Stomach (tissue), 4 donors: ENCODE data around the gene LOC128125822.

Experiments
- CTCF ChIP-seq, 7 experiments: fragments of 450-650 bp in 4 of 7; fragments of 200-600 bp in 3 of 7; sonication (generic) in 3 of 7; IDR thresholded peaks; one replicate each; pipeline ENCODE4 v1.5.1; 2016 to 2019; ENCODE audit warnings: antibody characterized with exemption in 7 of 7, control low read depth in 2 of 7, mild to moderate bottlenecking in 1 of 7
- POLR2A ChIP-seq, 4 donors: fragments of 450-650 bp; IDR thresholded peaks; one replicate each; pipeline ENCODE4 v1.6.1; 2016; ENCODE audit warnings: antibody characterized with exemption in 4 of 4, control low read depth in 2 of 4, mild to moderate bottlenecking in 1 of 4, moderate library complexity in 1 of 4

GRCh38 chr6:63580704-63580961, 8.4 kb downstream of the LOC128125822 start:
- TF ChIP-seq CTCF (IDR thresholded peaks at IDR 0.05) (no peak), POLR2A (IDR thresholded peaks at IDR 0.05) (no peak)
